Spleen (tissue), 11 donors: ENCODE measurements around the gene NANOGP8. TPM values are rescaled to one million over a fixed set of nuclear protein-coding genes. Genes with fewer than 3 reads are reported as not detected.

ENCODE experiments used
- DNase-seq: peaks from one replicate; pipeline ENCODE4 v3.0.0-alpha.2; 2020
- H3K27ac ChIP-seq, 8 donors: fragments of 200-600 bp; sonication (generic) in 7 of 8; 1 replicate in 4 of 8; 2 replicates in 4 of 8; pipeline versions ENCODE4 v1.5.0 to v1.8.0; 2016 to 2021; ENCODE audit warnings: inconsistent platforms in 4 of 8, mild to moderate bottlenecking in 4 of 8, moderate library complexity in 1 of 8
- H3K27me3 ChIP-seq, 7 donors: fragments of 200-600 bp; sonication (generic) in 6 of 7; replicated peaks in 1 of 7; 1 replicate in 4 of 7; 2 replicates in 3 of 7; pipeline versions ENCODE4 v1.5.0 to v1.8.0; 2016 to 2021; ENCODE audit warnings: inconsistent platforms in 3 of 7, mild to moderate bottlenecking in 1 of 7
- H3K36me3 ChIP-seq, 6 donors: fragments of 200-600 bp; sonication (generic) in 5 of 6; 1 replicate in 4 of 6; 2 replicates in 2 of 6; pipeline versions ENCODE4 v1.5.0 to v1.8.0; 2016 to 2021; ENCODE audit warnings: inconsistent platforms in 2 of 6
- H3K4me1 ChIP-seq, 6 donors: fragments of 200-600 bp; sonication (generic) in 5 of 6; 1 replicate in 3 of 6; 2 replicates in 3 of 6; pipeline versions ENCODE4 v1.5.0 to v1.8.0; 2016 to 2021; ENCODE audit warnings: inconsistent platforms in 3 of 6
- H3K4me3 ChIP-seq, 8 donors: fragments of 200-600 bp; sonication (generic) in 7 of 8; 1 replicate in 4 of 8; 2 replicates in 4 of 8; pipeline versions ENCODE4 v1.5.0 to v1.8.0; 2016 to 2021; ENCODE audit warnings: inconsistent platforms in 4 of 8, mild to moderate bottlenecking in 4 of 8, moderate library complexity in 2 of 8
- H3K9me3 ChIP-seq, 8 donors: fragments of 200-600 bp; sonication (generic) in 7 of 8; 1 replicate in 4 of 8; 2 replicates in 4 of 8; pipeline versions ENCODE4 v1.5.0 to v1.8.0; 2016 to 2021; ENCODE audit warnings: inconsistent platforms in 4 of 8
- CTCF ChIP-seq, 11 experiments: fragments of 200-600 bp in 7 of 11; fragments of 450-650 bp in 4 of 11; sonication (generic) in 4 of 11; IDR thresholded peaks in 8 of 11; conservative IDR thresholded peaks in 3 of 11; 1 replicate in 7 of 11; 2 replicates in 4 of 11; pipeline versions ENCODE4 v1.4.0 to v1.8.0; 2016 to 2021; ENCODE audit warnings: antibody characterized with exemption in 11 of 11, inconsistent platforms in 4 of 11, mild to moderate bottlenecking in 1 of 11
- POLR2A ChIP-seq, 3 donors: fragments of 450-650 bp; IDR thresholded peaks; one replicate each; pipeline ENCODE4 v1.5.1; 2017; ENCODE audit warnings: antibody characterized with exemption in 3 of 3, mild to moderate bottlenecking in 1 of 3
- POLR2AphosphoS5 ChIP-seq, 3 donors: sonication (generic); formaldehyde crosslinking; IDR thresholded peaks; one replicate each; pipeline ENCODE4 v1.5.1; 2017; ENCODE audit warnings: antibody characterized with exemption in 3 of 3
- WGBS, 5 donors: extraction: QIAGEN DNeasy Blood & Tissue Kit in 3 of 5; methylation state at CpG; one replicate each; pipeline versions ENCODE4 v1.1.5 to v1.1.7; 2013 to 2018; 5-methylcytosine and 5-hydroxymethylcytosine counted together
- intact Hi-C: fragments of 100-400 bp; cut with DNase I; formaldehyde crosslinking; loops from one replicate; pipeline ENCODE4 v1.15.0; 2023; ENCODE audit warnings: low total_unique reads
- polyA plus RNA-seq, 3 donors: library from polyadenylated mRNA; stranded (reverse); fragments of 200-250 nt; gene quantifications; one replicate each; pipeline ENCODE4 v1.2.1, GENCODE V29; 2013
- total RNA-seq, 7 donors: library from RNA; depleted of rRNA in 3 of 7; stranded (reverse); fragments of >200 nt in 3 of 7; fragmentation: NEBNext Ultra II Directional in 4 of 7; extraction: Animal tissue kit (Norgen Biotek cat#: 25700) in 4 of 7; gene quantifications; one replicate each; pipeline versions ENCODE4 v1.1.0 to v1.2.1, GENCODE V29; 2016 to 2021
- donor health status: healthy with polysubstance abuse.
- donor health status: DM: no; HTN: no; CAD: no; lungs with moderate emphysema.
- donor health status: DM: no; HTN: no; CAD: no.
- donor health status: Bipolar disorder and iron deficiency.
- donor health status: healthy.
- donor health status: DM: no; HTN: no; CAD: no.
- donor health status: DM: yes; HTN: yes; CAD: no.

Gene NANOGP8
- total and polyA plus RNA-seq, 10 donors = 0.50 to 4.4 (median 1.1) TPM; not detected in 5

GRCh38 chr15:35118960-35119359, 33.9 kb upstream of the NANOGP8 start:
- Histone ChIP-seq H3K36me3 (no peaks in the 10 kb centered on the region), H3K27ac (no peak overlapping the region), H3K4me1 (no peaks in the 10 kb centered on the region), H3K27me3 (no peaks in the 10 kb centered on the region), H3K9me3 (no peaks in the 10 kb centered on the region), H3K4me3 (no peak overlapping the region)
- TF ChIP-seq POLR2A (IDR thresholded peaks at IDR 0.05) (no peak), POLR2AphosphoS5 (IDR thresholded peaks at IDR 0.05) (no peak), CTCF (IDR thresholded peaks at IDR 0.05 in 8 of 11, conservative IDR thresholded peaks at IDR 0.05 in 3 of 11) (no peak)
- WGBS, 5 donors = 82 to 91% (median 89%) methylated on average over 2 of the region's 2 CpGs
- intact Hi-C loops = no loop called here
- DNase-seq = no peak

- no peaks in the 10 kb centered on the region for H3K27me3 ChIP-seq
- intact Hi-C loops = no loop called here
- 84 to 97% (median 96%) methylated on average over 2 of the region's 2 CpGs for WGBS, 5 donors
Measured at GRCh38 chr15:35117543-35118265, 32.6 kb upstream of the NANOGP8 start.

GRCh38 chr15:35115155-35115725, 30.1 kb upstream of the NANOGP8 start:
- DNase-seq = no peak
- H3K27ac ChIP-seq = no peak overlapping the region
- H3K4me1 ChIP-seq = no peaks in the 10 kb centered on the region
- WGBS, 5 donors = 57 to 72% (median 70%) methylated on average over 5 of the region's 5 CpGs
- no peak overlapping the region for H3K4me3 ChIP-seq
- intact Hi-C loops = no loop called here
- no peaks in the 10 kb centered on the region for H3K36me3 ChIP-seq
- TF ChIP-seq CTCF (IDR thresholded peaks at IDR 0.05 in 8 of 11, conservative IDR thresholded peaks at IDR 0.05 in 3 of 11) = no peak
- no peak for TF ChIP-seq POLR2AphosphoS5 (IDR thresholded peaks at IDR 0.05)
- no peak for TF ChIP-seq POLR2A (IDR thresholded peaks at IDR 0.05)
- H3K27me3 ChIP-seq = no peaks in the 10 kb centered on the region
- H3K9me3 ChIP-seq = no peaks in the 10 kb centered on the region

More at GRCh38 chr15:35117543-35118265, 32.6 kb upstream of the NANOGP8 start:
- TF ChIP-seq CTCF (IDR thresholded peaks at IDR 0.05 in 8 of 11, conservative IDR thresholded peaks at IDR 0.05 in 3 of 11) = no peak
- no peak for TF ChIP-seq POLR2AphosphoS5 (IDR thresholded peaks at IDR 0.05)
- no peak for TF ChIP-seq POLR2A (IDR thresholded peaks at IDR 0.05)
- Histone ChIP-seq H3K4me3 (no peak overlapping the region), H3K27ac (no peak overlapping the region), H3K9me3 (no peaks in the 10 kb centered on the region), H3K36me3 (no peaks in the 10 kb centered on the region), H3K4me1 (no peaks in the 10 kb centered on the region)
- DNase-seq = no peak

GRCh38 chr15:35112346-35112745, 27.3 kb upstream of the NANOGP8 start:
- Histone ChIP-seq H3K27me3 (no peaks in the 10 kb centered on the region), H3K9me3 (no peaks in the 10 kb centered on the region), H3K4me1 (no peaks in the 10 kb centered on the region), H3K27ac (no peak overlapping the region), H3K36me3 (no peaks in the 10 kb centered on the region), H3K4me3 (no peak overlapping the region)
- 91 to 96% (median 95%) methylated on average over 2 of the region's 2 CpGs for WGBS, 5 donors
- no peak for DNase-seq
- intact Hi-C loops = no loop called here
- TF ChIP-seq CTCF (IDR thresholded peaks at IDR 0.05 in 8 of 11, conservative IDR thresholded peaks at IDR 0.05 in 3 of 11) = no peak
- TF ChIP-seq POLR2AphosphoS5 (IDR thresholded peaks at IDR 0.05) = no peak
- no peak for TF ChIP-seq POLR2A (IDR thresholded peaks at IDR 0.05)
